Osteocyte (in vitro differentiated cells): ENCODE measurements around the gene PTS. TPM values are rescaled to one million over a fixed set of nuclear protein-coding genes. Genes with fewer than 3 reads are reported as not detected.
A peak's percentile ranks its signal among the peaks of the same experiment; 100 is the strongest.

ENCODE experiments used
- DNase-seq: peaks from one replicate; pipeline ENCODE4 v3.0.0; 2021; ENCODE audit warnings: mixed read lengths; ENCODE audit not compliant: unreplicated experiment; ENCODE audit errors: extremely low spot score
- H3K27ac Mint-ChIP-seq: one replicate; pipeline ENCODE4 v1.8.0; 2021; ENCODE audit warnings: mild to moderate bottlenecking, mixed read lengths; ENCODE audit not compliant: unreplicated experiment
- H3K27me3 Mint-ChIP-seq: one replicate; pipeline ENCODE4 v1.8.0; 2021; ENCODE audit warnings: mixed read lengths; ENCODE audit not compliant: unreplicated experiment
- H3K36me3 Mint-ChIP-seq: one replicate; pipeline ENCODE4 v1.8.0; 2021; ENCODE audit warnings: mixed read lengths; ENCODE audit not compliant: unreplicated experiment
- H3K4me1 Mint-ChIP-seq: one replicate; pipeline ENCODE4 v1.8.0; 2021; ENCODE audit warnings: mixed read lengths; ENCODE audit not compliant: unreplicated experiment
- H3K4me3 Mint-ChIP-seq: one replicate; pipeline ENCODE4 v1.8.0; 2021; ENCODE audit warnings: mild to moderate bottlenecking, moderate library complexity, mixed read lengths; ENCODE audit not compliant: unreplicated experiment
- H3K9me3 Mint-ChIP-seq: one replicate; pipeline ENCODE4 v1.8.0; 2021; ENCODE audit warnings: mixed read lengths; ENCODE audit not compliant: unreplicated experiment
- total RNA-seq: library from RNA; stranded (reverse); gene quantifications from 2 replicates; pipeline ENCODE4 v1.2.1, GENCODE V29; 2021
- TF ChIP-seq, protein P1 (sequence below): fragments of 200-600 bp; sonication (generic); IDR thresholded peaks from 2 replicates; pipeline ENCODE4 v1.5.0; 2021; ENCODE audit warnings: antibody characterized with exemption, mild to moderate bottlenecking, moderate library complexity

PTS gene
- total RNA-seq, 1 donor from 2014 or later, result 44.0 TPM

DNA sequence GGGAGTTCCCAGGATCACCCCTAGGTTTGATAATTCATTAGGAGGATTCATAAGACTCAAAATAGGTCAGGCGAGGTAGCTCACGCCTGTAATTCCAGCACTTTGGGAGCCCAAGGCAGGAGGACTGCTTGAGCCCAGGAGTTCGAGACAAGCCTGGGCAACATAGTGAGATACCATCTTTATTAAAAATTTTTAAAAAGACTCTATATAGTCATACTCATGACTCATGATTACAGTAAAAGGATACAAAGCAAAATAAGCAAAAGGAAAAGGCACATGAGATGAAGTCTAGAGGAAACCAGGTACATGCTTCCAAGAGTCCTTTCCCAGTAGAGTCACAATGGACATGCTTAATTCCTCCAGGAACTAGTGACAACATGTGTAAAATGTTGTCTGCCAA, 13.9 kb upstream of the PTS start:
- H3K4me1 Mint-ChIP-seq, result peaks cover 8% of the 10 kb centered on the region
- TF ChIP-seq, protein P1, sequence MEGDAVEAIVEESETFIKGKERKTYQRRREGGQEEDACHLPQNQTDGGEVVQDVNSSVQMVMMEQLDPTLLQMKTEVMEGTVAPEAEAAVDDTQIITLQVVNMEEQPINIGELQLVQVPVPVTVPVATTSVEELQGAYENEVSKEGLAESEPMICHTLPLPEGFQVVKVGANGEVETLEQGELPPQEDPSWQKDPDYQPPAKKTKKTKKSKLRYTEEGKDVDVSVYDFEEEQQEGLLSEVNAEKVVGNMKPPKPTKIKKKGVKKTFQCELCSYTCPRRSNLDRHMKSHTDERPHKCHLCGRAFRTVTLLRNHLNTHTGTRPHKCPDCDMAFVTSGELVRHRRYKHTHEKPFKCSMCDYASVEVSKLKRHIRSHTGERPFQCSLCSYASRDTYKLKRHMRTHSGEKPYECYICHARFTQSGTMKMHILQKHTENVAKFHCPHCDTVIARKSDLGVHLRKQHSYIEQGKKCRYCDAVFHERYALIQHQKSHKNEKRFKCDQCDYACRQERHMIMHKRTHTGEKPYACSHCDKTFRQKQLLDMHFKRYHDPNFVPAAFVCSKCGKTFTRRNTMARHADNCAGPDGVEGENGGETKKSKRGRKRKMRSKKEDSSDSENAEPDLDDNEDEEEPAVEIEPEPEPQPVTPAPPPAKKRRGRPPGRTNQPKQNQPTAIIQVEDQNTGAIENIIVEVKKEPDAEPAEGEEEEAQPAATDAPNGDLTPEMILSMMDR, result no peak
- H3K27me3 Mint-ChIP-seq, result peaks cover 46% of the 10 kb centered on the region
- H3K4me3 Mint-ChIP-seq, result no peak overlapping the region
- no peaks in the 10 kb centered on the region for H3K9me3 Mint-ChIP-seq
- no peaks in the 10 kb centered on the region for H3K36me3 Mint-ChIP-seq
- no peak overlapping the region for H3K27ac Mint-ChIP-seq
- no peak for DNase-seq

DNA sequence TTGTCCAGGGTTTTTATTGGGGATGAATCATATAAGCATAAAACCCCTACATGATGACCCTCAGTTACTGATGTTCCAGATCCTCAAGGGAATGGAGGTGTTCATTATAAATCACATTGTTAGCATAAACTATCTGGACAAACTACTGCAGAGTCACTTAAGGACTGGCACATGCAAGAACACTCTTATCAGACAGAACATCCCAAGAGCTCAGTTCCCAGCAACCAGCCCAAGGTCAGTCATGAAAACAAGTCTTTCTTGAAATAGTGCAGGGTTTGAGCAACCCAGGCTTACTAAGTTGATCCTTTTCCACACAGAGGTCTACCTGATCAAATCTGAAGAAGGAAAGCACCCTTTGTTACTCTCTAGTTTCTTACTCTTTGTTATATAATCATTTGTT, 13.5 kb upstream of the PTS start:
- Mint-ChIP-seq H3K4me1 (peaks cover 8% of the 10 kb centered on the region), H3K9me3 (no peaks in the 10 kb centered on the region), H3K27me3 (peaks cover 42% of the 10 kb centered on the region), H3K36me3 (no peaks in the 10 kb centered on the region), H3K27ac (no peak overlapping the region), H3K4me3 (no peak overlapping the region)
- TF ChIP-seq, protein P1, result no peak
- DNase-seq, result no peak

DNA sequence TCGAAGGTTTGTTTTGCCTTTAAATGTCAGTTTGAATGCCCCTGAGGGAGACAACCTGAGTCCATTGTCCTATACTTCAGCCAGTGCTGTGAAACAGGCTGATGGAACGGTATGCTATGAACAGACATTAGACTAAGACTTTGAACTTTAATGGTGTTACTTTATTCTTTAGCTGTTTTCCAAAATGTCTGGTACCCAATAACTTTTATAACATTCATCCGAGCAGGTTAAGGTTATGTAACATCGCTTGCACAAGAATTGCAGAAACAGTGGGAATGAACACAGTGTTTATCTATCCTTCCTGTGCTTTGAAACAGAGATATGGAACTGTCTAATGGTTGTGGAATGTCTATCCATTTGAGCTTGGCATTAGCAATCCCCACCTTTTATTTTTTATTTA, 12.5 kb upstream of the PTS start:
- Mint-ChIP-seq H3K27ac (no peak overlapping the region), H3K27me3 (peaks cover 35% of the 10 kb centered on the region), H3K36me3 (no peaks in the 10 kb centered on the region), H3K4me1 (peaks cover 8% of the 10 kb centered on the region), H3K4me3 (no peak overlapping the region), H3K9me3 (no peaks in the 10 kb centered on the region)
- TF ChIP-seq, protein P1, result no peak
- no peak for DNase-seq

DNA sequence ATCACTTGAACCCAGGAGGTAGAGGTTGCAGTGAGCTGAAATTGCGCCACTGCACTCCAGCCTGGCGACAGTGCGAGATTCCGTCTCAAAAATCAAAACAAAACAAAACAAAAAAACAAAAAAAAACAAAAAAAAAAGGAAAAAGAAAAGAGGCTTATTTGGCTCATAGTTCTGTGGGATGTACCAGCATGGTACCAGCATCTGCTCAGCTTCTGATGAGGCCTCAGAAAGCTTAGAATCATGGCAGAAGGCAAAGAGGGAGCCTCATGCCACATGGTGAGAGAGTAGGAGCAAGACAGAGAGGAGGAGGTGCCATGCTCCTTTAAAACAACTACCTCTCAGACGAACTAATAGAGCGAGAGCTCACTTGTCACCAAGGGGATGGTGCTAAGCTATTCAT, 10.6 kb upstream of the PTS start:
- DNase-seq, result no peak
- Mint-ChIP-seq H3K36me3 (no peaks in the 10 kb centered on the region), H3K4me1 (peaks cover 8% of the 10 kb centered on the region), H3K9me3 (no peaks in the 10 kb centered on the region), H3K4me3 (no peak overlapping the region), H3K27ac (no peak overlapping the region), H3K27me3 (peaks cover 17% of the 10 kb centered on the region)
- TF ChIP-seq, protein P1, result no peak

DNA sequence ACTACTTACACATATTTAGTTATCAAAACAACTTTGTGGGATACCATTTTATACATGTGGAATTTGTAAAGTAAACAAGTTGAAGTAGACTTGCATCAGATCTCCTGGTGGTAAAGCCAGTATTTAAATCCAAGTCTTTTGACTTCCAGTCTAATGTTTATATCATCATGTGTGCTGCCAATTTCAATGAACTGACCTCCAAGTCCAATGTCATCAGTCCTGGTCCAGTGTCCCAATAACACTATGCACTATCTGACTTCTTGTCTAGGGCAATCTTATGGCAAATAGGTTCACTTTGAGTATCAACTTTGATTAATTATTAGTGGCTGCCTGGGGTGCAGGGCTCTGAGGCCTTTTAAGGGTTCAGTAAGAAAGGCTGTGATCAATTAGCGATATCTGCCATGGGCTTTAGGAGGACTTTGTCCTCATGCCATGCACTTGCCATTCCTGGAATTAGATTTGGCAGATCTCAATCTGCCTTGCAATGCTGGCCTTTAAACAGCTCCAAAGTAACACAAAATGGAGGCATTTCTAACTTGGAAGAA, 9.6 kb upstream of the PTS start:
- TF ChIP-seq, protein P1, result no peak
- Mint-ChIP-seq H3K4me1 (peaks cover 12% of the 10 kb centered on the region), H3K36me3 (no peaks in the 10 kb centered on the region), H3K9me3 (no peaks in the 10 kb centered on the region), H3K27me3 (peaks cover 10% of the 10 kb centered on the region), H3K27ac (peak overlapping the region; percentile 23), H3K4me3 (no peak overlapping the region)
- DNase-seq, result no peak
